ENCODE measurements around the gene DPAGT1.
A peak's percentile ranks its signal among the peaks of the same experiment; 100 is the strongest.
"Not testable (repeated sequence)": the region's sequence is repeated elsewhere in the genome, so short reads cannot be mapped to it uniquely, and the experiment has no call there.

Gene DPAGT1

DNA sequence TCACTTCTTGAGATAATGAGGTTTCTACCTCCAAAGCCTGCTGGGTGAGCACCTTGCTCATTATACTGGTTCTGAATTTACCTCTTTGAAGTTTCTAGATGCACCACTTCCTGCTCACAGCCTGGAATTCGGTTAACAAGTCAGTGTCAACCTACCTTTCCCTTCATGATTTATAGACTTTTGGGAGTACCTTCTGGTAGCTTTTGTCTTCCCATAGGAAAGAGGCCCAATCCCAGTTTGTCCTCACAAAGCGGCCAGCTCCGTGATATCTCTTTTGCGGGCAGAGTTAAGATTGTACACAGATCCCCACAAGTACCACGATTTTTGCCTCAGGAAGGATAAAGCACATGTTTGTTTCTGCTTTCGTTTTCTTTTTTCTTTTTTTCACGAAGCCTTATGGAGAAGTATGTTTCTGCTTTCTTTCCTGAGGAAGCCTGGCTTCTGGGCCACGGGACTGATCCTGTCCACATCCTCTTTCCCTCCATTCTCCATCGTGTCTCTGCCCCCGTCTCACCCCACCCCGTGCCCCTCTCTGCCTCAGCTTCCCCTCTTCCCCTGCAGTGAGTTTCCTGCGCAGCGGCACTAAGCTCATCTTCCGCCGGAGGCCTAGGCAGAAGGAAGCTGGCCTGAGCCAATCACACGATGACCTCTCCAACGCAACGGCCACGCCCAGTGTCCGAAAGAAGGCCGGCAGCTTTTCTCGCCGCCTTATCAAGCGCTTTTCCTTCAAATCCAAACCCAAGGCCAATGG is 14.0 kb upstream of the DPAGT1 start:
- no peak for DNase-seq (ENCODE audit: low read depth)

DNA sequence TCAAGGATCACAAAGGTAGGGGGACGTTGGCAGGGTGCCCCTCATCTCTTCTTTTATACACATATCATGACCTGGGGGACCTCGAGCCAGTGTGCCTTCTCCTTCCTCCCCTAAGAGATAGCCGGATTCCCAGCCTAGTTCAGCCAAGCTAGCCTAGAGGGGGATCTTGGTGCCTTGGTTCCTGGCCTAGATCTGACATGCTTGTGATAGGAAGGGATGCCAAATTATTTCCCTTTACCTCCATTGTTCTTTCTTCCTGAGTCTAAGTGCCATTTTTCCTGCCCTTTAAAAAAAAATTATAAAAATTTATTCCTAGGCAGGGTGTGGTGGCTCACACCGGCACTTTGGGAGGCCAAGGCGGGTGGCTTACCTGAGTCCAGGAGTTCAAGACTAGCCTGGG is 12.7 kb upstream of the DPAGT1 start:
- DNase-seq (ENCODE audit: low read depth) = no peak

DNA sequence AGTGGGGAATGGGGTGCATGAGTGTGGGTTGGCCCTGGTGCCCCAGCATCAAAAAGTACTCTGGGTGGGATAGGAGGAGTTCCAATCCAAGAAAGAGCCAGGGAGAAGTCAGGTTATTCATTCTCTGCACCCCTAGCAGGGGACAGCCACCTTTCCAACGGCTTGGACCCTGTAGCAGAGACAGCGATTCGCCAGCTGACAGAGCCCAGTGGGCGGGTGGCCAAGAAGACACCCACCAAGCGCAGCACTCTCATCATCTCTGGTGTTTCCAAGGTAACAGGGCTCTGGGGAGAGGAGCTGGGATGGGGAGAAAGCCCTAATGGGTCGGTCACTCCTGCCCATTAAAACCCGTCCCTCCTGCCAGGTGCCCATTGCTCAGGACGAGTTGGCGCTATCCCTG is 12.1 kb upstream of the DPAGT1 start:
- no peak for DNase-seq (ENCODE audit: low read depth)

DNA sequence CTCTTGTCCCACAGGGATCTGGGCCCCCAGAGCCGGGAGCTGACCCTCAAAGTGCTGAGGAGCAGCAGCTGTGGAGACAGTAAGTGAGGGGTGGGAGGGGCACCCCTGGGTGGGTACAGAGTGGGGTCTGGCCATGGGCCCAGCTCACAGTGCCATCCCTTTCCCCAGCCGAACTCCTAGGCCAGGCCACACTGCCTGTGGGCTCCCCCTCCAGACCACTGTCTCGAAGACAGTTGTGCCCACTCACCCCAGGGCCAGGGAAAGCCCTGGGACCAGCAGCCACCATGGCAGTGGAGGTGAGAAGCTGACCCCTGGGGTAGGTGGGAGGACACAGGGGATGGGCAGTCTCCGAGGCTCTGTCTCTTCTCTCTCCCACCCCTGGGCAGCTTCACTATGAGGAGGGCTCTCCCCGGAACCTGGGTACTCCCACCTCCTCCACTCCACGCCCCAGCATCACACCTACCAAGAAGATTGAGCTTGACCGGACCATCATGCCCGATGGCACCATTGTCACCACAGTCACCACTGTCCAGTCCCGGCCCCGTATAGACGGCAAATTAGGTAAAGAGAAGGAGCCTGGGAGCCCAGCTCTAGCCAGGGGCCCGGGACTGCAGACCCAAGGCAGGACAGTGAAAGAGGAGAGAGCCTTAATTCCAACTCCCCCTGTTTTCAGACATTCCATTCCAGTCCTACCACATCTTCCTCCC is 10.8 kb upstream of the DPAGT1 start:
- no peak for DNase-seq (ENCODE audit: low read depth)

DNA sequence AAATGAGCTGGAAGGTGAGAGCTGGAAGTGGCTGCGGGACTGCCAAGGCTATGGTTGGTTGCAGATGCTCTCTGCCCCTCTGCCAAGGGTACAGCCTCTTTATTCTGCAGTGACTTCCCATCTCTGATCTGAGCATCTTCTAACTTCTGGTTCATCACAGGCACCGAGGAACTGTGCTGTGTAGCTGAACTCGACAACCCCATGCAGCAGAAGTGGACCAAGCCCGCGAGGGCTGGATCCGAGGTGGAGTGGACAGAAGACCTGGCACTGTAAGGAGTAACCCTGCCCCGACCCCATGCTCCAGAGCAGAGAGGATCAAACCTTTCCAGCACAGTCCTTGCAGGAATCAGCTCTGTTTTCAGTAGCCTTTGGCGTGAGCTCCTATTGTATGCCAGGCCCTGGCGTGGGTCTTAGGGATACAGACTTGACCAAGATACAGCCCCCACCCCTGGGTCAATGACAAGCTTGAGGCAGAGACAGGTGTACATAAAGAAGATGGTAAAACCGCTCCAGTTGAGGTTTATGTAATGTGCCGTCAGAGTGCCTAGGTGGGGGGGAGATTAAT is 9.8 kb upstream of the DPAGT1 start:
- no peak for DNase-seq (ENCODE audit: low read depth)

DNA sequence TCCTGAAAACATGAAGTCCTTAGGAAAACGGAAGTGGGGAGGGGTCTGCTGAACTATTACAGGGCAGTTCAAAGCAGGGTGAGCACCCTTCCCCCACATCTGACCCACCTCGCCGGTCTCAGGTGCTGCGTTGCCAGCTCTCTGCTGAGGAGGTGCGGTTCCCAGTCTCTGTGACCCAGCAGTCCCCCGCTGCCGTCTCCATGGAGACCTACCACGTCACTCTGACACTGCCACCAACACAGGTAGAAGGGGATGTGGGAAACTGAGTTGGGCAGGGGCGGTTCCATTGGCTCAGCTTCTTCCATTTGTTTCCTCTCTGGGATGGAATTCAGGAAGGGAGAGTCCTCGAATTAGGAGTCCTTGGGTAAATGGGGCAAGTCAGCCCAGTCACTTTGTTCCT is 8.8 kb upstream of the DPAGT1 start:
- no peak for DNase-seq (ENCODE audit: low read depth)

DNA sequence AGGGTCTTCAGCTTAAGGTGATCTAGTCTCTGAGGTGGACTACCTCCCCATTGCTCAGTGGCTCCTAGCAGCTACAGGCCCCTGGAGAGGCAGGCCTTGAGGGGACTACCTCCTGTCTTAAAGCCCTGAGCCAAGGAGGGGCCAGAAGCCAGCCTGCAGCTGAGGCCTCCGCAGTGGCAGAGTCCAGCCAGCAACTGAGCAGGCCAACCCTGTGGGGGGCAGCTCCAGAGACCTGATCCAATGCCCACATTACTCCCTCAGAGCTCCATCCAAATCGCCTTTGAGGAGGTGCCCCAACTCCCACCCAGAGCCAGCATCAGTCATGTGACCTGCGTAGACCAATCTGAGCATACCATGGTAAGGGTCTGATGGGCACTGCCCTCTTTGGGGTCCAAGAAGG is 8.2 kb upstream of the DPAGT1 start:
- DNase-seq (ENCODE audit: low read depth) = no peak

DNA sequence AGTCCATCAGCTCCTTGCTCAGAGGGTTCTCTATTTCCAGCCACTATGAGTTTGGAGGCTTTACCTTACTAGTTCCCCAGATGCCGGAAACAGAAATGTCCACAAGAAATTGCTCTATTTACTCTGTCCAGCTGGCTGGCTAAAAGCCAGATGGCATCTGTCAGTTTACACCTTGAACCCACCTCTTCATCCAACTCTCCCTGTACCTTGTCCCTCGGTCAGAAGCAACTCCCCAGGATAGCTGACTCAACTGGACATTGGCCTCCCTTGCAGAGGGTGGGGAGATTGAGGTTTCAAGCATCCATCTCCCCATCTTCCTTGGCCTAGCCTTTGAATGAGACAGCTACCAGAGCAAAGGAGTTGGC is 7.2 kb upstream of the DPAGT1 start:
- no peak for DNase-seq (ENCODE audit: low read depth)

DNA sequence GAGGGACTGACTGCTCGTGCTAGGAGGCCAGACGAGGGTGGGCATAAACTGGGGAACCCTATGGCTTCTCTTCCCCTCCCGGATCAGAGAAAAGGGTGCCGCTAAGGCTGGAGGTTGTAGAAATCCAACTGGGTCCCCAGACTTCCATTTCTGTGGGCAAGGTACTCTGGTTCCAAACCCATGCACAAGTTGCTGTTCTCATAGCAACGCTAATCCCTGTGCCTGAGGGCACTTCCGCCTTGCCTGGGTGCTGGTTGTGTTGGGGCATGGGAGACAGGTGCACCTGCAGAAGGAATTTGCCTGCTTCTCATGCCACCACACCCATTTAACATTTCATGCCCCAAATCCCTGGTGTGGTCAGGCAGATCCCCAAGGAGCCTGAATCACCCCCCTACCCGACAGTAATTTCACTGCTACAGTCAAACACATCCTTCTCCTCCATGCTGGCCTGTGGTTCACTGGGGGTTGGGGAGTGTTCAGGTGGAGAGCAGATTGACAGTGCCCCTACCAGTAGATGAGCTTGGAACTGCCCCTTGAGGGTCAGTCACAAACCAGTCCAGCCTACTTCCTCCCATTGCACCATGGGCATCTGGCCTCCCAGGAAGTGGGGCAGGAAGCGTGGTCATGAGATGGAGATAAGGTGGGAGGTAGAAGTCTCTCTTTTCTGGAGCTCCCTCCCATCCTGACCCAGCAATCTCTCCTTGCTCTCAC is 6.6 kb upstream of the DPAGT1 start:
- DNase-seq (ENCODE audit: low read depth) = no peak

DNA sequence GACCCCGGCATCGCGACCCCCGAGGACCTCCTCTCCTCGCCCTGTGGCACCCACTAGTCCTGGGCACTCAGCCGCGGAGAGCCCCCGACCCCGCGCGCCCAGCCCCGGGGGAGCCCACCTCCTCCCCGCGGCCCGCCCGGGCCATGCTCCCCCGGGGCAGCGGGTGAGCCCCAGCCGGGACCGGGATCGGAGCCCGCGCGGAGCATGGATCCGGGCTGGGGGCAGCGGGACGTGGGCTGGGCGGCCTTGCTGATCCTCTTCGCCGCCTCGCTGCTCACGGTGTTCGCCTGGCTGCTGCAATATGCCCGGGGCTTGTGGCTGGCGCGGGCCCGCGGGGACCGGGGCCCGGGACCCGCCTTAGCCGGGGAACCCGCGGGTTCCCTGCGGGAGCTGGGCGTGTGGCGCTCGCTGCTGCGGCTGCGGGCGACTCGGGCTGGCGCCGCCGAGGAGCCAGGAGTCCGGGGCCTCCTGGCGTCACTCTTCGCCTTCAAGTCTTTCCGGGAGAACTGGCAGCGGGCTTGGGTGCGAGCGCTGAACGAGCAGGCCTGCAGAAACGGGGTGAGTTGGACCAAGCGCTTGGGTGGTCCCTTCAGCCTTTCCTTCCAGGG is 6.0 kb upstream of the DPAGT1 start:
- DNase-seq (ENCODE audit: low read depth) = no peak

DNA sequence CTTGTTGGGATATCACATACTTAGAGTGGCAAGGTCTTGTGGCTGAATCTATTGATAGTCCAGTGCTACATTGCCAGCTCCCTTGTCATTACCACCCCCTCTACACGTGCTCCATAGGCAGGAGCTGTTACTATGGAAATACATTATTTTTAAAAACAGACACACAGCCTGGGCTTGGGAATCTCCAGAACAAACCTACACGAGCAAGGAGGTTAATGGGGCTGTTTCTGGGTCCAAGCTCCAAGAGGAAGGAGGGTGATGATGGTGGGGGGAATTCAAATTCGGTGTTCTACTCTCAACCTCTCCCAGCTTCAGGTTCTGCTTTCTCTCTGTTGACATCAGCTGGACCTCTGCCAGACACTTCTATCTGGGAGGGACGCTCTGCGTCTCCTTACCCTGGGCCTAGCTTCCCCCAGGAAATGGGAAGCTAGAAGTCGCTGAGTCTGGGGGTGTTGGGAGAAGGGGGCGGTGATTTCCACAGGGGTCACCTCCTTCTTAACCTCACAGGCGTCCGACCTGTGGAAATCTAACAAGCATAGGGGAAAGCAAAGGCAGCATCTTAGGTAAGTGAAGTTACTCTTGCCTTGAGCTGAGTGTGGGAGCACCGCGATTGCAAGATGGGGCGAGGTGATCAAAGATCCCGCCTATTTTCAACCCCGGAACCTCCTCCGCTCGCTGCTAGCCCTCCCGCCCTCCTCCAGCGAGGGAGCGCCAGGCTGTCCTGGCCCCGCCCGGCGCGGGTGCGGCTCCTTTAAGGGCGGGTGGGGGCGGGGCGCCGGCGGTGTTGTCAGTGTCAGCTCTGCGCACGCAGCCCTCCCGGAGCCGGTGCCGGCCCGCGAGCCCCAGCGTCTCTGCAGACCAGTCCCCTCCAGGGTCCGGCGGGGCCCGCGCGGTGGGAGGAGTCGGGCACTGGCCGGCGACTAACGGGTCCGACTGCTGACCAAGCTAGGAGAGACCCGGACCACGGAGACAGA is 5.2 kb upstream of the DPAGT1 start, which contains the start of gene C2CD2L:
TSS of gene C2CD2L (plus strand) at position 781 of the 974 bp plus-strand sequence. CDS start 398 bp downstream, outside the sequence.
- peak; percentile 51 for DNase-seq (ENCODE audit: low read depth)

DNA sequence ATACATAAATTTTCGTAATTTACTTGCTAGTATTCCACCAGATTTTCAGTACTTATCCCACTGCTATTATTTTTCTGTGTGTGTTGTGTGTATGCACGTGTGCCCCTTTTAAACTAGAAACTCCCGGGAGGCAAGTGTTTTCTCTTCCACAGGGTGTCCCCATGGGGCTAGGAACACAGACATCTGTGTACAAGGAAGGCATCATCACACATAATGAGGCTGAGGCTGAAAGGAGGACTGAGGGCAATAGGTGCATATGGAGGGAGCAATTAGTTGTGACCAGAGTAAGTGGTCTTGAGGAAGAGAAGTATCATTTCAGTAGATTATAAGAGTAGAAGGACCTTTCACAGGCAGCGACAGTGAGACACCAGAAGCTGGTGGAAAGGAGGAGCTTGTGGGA is 2.1 kb upstream of the DPAGT1 start:
- no peak for DNase-seq (ENCODE audit: low read depth)

DNA sequence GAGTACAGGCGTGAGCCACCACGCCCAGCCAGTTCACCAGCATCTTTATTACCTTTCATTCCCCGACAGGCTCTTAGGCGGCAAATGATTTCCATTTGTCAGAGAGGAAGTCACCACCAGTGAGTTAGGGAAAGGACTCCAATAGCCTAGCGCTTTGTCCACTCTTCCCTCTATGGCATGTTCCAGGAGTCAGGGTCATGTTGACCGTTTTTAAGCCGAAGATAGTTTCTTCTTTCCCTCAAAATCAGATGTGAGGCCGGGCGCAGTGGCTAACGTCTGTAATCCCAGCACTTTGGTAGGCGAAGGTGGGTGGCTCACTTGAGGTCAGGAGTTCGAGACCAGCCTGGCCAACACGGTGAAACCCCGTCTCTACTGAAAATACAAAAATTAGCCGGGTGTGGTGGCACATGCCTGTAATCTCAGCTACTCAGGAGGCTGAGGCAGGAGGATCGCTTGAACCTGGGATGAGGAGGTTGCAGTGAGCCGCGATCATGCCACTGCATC is 1.6 kb upstream of the DPAGT1 start:
- DNase-seq (ENCODE audit: low read depth) = not testable (repeated sequence)

DNA sequence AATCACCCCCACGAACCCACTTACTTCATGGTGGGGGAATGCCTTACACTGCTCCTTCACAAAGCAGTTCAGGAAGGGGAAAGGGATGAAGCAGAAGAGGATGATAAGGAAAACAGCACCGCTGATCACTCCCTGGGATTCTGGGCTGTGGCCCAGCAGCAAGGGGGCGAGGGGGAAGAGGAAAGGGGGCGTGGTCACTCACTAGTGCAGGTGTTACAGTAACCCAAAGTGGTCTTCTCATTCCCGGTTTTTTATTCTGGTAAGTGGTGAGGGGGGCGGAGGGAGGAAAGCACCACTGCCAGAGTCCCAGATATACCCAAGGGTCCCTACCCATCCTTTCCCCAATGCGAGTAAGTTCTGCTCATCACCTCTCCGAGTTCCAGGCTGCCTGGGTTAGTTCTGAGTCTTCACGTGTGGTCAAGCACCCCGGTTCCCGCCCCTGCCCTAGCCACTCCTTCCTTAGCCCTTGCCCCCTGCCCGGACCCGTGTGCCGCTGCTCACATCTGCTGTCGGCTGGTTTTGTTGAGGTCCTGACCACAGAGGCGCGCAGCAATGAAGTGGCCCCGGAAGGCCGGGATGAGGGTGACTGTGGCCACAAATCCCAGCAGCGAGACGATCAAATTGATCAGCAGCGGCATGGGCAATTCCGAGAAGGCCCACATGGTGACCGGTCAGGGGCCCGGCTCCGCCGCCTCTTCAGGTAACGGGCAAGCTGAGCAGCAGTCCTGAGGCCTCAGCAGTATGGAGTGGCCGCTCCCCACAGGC is 477 bp downstream of the DPAGT1 start:
- no peak for DNase-seq (ENCODE audit: low read depth)

DNA sequence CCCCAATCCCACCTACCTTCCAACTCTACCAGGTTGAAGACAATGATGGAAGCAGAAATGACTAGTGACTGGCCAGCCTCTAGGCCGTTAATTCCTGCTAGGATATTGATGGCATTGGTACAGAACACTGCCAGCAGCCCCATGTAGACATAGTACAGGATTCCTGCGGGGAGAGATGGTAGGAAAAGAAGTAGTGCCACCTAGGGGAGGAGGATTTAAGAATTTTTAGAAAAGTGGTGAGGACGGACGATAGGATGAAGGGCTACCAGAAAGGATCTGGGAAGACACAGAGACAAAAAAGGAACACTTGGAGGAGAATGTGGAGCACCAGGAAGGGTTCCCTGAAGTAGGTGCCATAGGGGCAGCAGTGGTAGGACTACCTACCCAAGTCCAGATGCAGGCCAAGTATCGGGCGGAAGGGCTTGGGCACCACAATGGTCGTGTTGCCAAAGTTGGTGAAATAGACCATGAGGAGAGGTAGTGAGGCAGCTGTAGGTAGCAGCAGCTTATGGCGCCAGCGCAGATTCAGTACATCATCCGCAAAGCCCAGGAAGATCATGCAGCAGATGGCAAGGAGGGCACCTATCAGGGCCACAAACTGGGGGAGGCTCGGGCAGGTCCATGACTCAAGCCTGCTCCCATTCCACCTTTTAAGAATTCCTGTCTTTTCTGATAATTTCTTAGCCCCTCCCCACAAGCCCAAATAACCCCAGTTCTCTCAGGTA is 1.2 kb downstream of the DPAGT1 start:
- DNase-seq (ENCODE audit: low read depth) = no peak

DNA sequence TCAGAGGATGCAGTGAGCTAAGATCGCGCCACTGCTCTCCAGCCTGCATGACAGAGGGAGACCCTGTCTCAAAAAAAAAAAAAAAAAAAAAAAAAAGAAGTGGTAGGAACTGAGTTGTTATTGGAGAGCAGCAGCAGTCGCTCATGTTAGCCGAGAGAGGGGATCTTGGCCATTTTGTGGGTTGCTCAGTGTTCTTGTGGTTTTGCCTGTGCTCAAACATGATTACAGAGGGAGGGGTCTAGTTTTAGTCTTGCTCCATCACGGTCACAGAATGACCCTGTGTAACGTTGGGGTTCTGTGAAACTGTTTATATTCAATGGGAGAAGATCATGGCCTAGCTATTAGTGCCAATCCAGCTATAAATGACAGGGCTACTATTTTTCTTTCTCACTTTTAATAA is 1.9 kb downstream of the DPAGT1 start:
- no peak for DNase-seq (ENCODE audit: low read depth)

DNA sequence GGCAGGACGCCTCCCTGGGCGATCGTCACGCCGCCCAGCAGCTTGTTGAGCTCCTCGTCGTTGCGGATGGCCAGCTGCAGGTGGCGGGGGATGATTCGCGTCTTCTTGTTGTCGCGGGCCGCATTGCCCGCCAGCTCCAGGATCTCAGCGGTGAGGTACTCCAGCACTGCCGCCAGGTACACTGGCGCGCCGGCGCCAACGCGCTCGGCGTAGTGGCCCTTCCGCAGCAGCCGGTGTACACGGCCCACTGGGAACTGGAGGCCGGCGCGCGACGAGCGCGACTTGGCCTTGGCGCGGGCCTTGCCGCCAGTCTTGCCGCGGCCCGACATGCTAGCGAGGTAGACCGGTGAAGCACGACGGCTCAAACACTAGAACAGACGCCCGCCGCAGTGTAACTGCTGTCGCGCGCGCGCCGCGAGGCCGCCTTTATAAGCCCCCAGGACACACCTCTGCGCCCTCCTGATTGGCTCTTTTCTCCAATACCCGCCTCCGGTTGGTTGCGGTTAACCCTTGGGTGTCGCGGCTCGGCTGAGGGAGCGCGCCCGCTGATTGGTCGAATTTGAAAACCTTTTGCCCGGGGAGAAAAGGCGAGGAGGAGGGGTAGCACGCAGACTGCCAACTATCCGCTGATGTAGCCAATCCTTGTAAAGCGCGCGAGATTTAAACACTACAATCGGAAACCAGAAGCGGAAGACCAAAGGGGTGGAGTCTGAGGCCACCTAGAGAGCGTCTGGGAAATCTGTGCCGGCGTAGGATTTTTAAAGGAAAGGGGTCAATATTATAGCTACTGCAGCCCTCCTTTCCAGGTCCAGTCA is 6.4 kb downstream of the DPAGT1 start:
- peak; percentile 94 for DNase-seq (ENCODE audit: low read depth)

DNA sequence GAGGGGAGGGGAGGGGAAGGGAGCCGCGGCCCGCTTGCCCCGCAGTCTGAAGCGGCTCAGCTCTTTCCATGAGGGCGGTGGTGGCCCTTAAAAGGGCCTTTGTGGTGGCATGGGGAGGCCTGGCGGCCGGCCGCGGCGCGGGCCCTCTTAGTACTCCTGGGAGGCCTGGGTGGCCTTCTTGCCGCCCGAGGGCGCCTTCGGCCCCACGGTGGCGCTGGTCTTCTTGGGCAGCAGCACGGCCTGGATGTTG is 6.9 kb downstream of the DPAGT1 start:
- DNase-seq (ENCODE audit: low read depth) = no peak

All from HS-5 (cell line).